Stimulated activated naive CD8-positive, alpha-beta T cell treated with anti-CD3 and anti-CD28 coated beads, Interleukin-15, amount 100 ng/mL, for 72 hours (primary cell): ENCODE measurements around the gene ERBB3.
"Not testable (repeated sequence)": the region's sequence is repeated elsewhere in the genome, so short reads cannot be mapped to it uniquely, and the experiment has no call there.

Experiments used
- ATAC-seq: fragments of 150-1000 bp; cut with Tn5 transposase; 2 replicates; pipeline ENCODE4 v1.10.0; 2021; ENCODE audit warnings: mild to moderate bottlenecking, moderate library complexity
- DNase-seq, 2 donors: peaks; one replicate each; pipeline ENCODE4 v3.0.0; 2021 to 2022
- H3K27ac Mint-ChIP-seq, 2 donors: one replicate each; pipeline ENCODE4 v1.8.0; 2022; ENCODE audit warnings: mild to moderate bottlenecking in 2 of 2, mixed read lengths in 2 of 2, moderate library complexity in 2 of 2
- H3K27me3 Mint-ChIP-seq: one replicate; pipeline ENCODE4 v1.8.0; 2022; ENCODE audit warnings: mixed read lengths
- H3K4me1 Mint-ChIP-seq: one replicate; pipeline ENCODE4 v1.8.0; 2022; ENCODE audit warnings: mild to moderate bottlenecking, mixed read lengths
- H3K4me3 Mint-ChIP-seq, 2 donors: one replicate each; pipeline ENCODE4 v1.8.0; 2022; ENCODE audit warnings: mild to moderate bottlenecking in 2 of 2, mixed read lengths in 2 of 2, moderate library complexity in 1 of 2
- H3K9me3 Mint-ChIP-seq, 2 donors: one replicate each; pipeline ENCODE4 v1.8.0; 2022; ENCODE audit warnings: mixed read lengths in 2 of 2

Gene ERBB3

DNA sequence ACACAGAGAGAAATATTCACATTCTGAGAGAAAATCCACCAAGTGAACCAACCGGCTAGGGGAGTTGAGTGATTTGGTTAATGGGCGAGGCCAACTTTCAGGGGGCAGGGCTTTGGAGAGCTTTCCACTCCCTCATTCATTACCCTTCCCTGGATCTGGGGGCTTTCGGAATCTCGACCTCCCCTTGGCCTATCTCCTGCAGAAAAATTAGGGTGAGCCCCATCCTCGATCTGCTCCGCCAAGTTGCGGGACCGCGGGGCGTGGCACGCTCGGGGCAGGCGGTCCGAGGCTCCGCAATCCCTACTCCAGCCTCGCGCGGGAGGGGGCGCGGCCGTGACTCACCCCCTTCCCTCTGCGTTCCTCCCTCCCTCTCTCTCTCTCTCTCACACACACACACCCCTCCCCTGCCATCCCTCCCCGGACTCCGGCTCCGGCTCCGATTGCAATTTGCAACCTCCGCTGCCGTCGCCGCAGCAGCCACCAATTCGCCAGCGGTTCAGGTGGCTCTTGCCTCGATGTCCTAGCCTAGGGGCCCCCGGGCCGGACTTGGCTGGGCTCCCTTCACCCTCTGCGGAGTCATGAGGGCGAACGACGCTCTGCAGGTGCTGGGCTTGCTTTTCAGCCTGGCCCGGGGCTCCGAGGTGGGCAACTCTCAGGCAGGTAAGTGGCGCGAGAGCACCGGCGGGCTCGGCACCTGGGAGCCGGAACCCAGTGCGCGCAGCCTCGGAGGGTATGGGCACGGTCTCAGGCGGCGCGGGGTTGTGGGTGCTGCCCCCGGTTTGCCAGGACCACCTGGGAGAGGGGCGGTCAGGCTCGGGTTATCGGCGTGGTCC lies at the start of gene ERBB3:
TSS of gene ERBB3 (plus strand) at position 443 of the 833 bp plus-strand sequence. CDS start at position 579, 136 bp downstream.
- peak within 1 kb of the TSS; percentile 85 to 91 for H3K4me3 Mint-ChIP-seq
- ATAC-seq (peak; percentile 82), DNase-seq (peak; percentile 45 to 61)
- no peaks in the 10 kb centered on the region for H3K9me3 Mint-ChIP-seq
- peaks cover 26% of the 10 kb centered on the region for H3K4me1 Mint-ChIP-seq
- H3K27me3 Mint-ChIP-seq = peaks cover 25% of the 10 kb centered on the region
- no peak within 1 kb of the TSS for H3K27ac Mint-ChIP-seq

DNA sequence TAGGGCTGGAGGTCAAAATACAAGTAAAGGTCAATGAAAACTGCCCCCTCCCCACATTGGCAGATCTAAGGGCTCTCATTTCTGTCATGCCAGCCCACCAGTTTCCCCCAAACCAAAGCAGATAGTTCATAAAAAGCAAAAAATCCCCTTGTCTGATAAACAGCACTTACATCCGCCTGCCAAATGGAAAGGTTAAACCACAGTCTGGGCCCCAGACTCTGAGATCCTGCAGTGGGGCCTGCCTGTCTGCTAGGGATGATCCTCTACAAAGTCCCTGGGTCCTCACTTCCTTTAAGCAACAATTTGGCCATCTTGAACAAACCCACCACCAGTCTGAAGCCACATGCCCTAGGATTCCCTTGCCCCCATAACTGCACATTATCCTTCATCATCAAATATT lies 48.0 kb upstream of the ERBB3 start:
- peaks cover 99% of the 10 kb centered on the region for H3K4me1 Mint-ChIP-seq
- ATAC-seq (peak; percentile 56), DNase-seq (peak; percentile 38 to 48)
- no peaks in the 10 kb centered on the region for H3K9me3 Mint-ChIP-seq
- peak overlapping the region; percentile 69 to 72 for H3K4me3 Mint-ChIP-seq
- no peaks in the 10 kb centered on the region for H3K27me3 Mint-ChIP-seq
- H3K27ac Mint-ChIP-seq = peak overlapping the region; percentile 30 to 70

DNA sequence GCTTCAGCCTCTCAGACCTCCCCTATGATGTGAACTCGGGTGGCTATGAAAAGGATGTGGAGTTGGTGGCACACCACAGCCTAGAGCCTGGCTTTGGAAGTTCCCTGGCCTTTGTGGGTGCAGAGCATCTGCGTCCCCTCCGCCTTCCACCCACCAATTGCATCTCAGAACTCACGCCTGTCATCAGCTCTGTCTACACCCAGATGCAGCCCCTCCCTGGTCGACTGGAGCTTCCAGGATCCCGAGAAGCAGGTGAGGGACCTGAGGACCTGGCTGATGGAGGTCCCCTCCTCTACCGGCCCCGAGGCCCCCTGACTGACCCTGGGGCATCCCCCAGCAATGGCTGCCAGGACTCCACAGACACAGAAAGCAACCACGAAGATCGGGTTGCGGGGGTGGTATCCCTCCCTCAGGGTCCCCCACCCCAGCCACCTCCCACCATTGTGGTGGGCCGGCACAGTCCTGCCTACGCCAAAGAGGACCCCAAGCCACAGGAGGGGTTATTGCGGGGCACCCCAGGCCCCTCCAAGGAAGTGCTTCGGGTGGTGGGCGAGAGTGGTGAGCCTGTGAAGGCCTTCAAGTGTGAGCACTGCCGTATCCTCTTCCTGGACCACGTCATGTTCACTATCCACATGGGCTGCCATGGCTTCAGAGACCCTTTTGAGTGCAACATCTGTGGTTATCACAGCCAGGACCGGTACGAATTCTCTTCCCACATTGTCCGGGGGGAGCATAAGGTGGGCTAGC lies 45.2 kb upstream of the ERBB3 start:
- peak; percentile 89 for ATAC-seq
- Mint-ChIP-seq H3K27me3 (no peaks in the 10 kb centered on the region), H3K4me3 (peak overlapping the region; percentile 71 to 75), H3K9me3 (no peaks in the 10 kb centered on the region), H3K27ac (peak overlapping the region; percentile 79 to 92), H3K4me1 (peaks cover 99% of the 10 kb centered on the region)
- DNase-seq = peak; percentile 67 to 84

DNA sequence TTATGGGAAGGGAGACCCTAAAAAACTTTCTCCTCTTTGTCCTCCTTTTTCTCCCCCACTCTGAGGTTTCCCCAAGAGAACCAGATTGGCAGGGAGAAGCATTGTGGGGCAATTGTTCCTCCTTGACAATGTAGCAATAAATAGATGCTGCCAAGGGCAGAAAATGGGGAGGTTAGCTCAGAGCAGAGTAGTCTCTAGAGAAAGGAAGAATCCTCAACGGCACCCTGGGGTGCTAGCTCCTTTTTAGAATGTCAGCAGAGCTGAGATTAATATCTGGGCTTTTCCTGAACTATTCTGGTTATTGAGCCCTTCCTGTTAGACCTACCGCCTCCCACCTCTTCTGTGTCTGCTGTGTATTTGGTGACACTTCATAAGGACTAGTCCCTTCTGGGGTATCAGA lies 42.8 kb upstream of the ERBB3 start:
- H3K4me1 Mint-ChIP-seq = peaks cover 93% of the 10 kb centered on the region
- H3K27me3 Mint-ChIP-seq = no peaks in the 10 kb centered on the region
- DNase-seq = no peak
- peak overlapping the region; percentile 75 to 78 for H3K4me3 Mint-ChIP-seq
- ATAC-seq = no peak
- peak overlapping the region in 1 of 2 donors; percentile 96 for H3K27ac Mint-ChIP-seq
- H3K9me3 Mint-ChIP-seq = no peaks in the 10 kb centered on the region

DNA sequence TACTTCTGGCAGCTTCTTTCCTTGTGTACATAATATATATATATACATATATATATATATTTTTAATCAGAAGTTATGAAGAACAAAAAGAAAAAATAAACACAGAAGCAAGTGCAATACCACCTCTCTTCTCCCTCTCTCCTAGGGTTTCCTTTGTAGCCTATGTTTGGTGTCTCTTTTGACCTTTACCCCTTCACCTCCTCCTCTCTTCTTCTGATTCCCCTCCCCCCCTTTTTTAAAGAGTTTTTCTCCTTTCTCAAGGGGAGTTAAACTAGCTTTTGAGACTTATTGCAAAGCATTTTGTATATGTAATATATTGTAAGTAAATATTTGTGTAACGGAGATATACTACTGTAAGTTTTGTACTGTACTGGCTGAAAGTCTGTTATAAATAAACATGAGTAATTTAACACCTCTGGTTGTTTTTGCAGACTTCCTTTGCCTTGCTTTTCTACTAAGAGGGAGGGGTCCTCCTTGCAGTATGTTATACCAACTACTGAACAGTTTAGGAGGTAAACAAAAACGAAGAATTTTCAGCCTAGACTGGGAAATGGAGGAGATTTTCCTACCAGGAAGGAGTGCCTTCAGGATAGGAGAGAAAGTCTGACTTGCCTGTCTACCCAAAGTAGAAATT lies 41.8 kb upstream of the ERBB3 start:
- Mint-ChIP-seq H3K4me1 (peaks cover 90% of the 10 kb centered on the region), H3K9me3 (no peaks in the 10 kb centered on the region), H3K27me3 (no peaks in the 10 kb centered on the region), H3K4me3 (peak overlapping the region; percentile 60 to 63), H3K27ac (peak overlapping the region in 1 of 2 donors; percentile 21)
- ATAC-seq = no peak
- no peak for DNase-seq

DNA sequence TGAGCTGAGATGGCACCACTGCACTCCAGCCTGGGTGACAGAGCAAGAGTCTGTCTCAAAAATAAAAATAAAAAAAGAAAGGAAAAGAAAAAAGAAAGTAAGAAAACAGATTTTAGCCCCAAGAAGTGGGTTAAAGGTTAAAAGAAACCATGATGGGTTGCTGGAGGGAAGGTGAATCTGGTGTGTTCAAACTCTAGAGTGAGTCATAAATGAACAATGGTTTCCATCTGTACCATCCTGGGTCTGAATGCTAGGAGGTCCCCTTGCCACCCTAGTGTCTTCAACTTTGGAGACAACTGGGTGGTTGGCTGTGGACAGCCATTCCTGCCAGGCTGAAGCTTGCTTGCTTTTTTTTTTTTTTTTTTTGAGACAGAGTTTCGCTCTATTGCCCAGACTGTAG lies 39.8 kb upstream of the ERBB3 start:
- Mint-ChIP-seq H3K9me3 (no peaks in the 10 kb centered on the region), H3K4me1 (peaks cover 84% of the 10 kb centered on the region), H3K27ac (peak overlapping the region; percentile 86 to 95), H3K4me3 (peak overlapping the region; percentile 93 to 100), H3K27me3 (no peaks in the 10 kb centered on the region)
- ATAC-seq = peak; percentile 47
- peak; percentile 16 to 40 for DNase-seq

DNA sequence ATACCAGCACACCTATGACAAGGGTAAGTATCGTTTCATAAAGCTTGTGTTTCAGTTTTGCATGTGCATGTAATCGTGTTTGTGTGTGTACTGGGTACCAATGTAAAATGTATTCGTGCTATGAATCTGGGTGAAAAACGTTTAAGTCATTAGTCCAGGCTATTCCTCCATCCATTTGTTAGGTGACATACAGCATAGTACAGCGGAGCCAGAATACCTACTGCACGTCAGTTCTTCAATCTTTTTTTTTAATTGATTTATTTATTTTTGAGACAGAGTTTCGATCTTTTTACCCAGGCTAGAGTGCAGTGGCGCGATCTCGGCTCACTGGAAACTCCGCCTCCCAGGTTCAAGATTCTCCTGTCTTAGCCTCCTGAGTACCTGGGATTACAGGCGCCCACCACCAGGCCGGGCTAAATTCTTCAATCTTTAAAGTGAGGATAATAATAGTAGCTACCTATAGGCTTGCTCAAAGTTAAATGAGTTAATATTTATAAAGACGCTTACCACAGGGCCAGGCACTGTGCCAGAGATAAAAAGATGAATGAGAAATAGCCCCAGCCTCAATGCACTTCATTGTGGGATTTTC lies 38.9 kb upstream of the ERBB3 start:
- Mint-ChIP-seq H3K4me1 (peaks cover 81% of the 10 kb centered on the region), H3K9me3 (no peaks in the 10 kb centered on the region), H3K27ac (peak overlapping the region; percentile 94 to 95), H3K27me3 (no peaks in the 10 kb centered on the region), H3K4me3 (peak overlapping the region; percentile 93 to 100)
- DNase-seq (no peak), ATAC-seq (peak; percentile 8)

DNA sequence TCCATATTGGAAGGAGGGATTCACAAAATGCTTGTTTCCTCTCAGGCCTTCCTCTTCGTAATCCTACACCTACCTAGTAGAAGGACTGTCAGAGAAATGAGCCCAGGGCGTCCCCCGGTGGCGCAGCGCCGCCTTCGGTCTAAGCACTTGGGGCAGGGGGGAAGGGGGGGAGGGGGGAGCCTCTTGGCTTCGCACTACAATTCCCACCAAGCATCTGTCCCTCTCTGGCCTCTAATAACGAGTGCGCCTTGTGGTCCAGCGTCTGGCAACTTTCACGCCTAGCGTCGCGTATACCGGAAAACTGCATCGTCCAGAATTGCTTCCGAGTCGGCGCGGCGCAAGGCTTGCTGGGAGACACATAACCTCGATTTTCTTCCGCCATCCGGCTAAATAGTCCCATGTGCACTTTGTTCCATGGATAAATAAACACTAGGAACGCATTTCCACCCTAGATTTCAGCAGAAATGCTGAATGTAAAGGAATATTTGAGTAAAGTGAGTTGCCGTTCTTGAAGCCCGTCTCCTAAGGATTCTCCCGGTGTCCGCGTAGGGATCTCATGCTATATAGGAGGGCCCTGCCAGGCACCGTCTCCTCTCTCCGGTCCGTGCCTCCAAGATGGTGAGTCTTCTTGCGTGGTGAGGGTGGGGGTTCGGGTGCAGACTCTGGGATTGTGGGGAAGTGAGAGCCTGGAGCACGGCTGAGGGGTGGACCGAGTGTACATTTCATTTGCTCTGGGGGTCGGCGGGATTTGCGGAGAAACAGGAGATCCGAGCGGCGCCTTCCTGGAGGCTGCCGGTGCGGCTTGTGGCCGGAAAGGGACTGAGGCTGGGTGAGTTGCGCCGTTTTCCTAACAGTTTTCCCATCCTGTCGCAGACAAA lies 38.2 kb upstream of the ERBB3 start, which contains the start of gene RPS26:
TSS of gene RPS26 (plus strand) at position 367 of the 878 bp plus-strand sequence. CDS start at position 616, 249 bp downstream.
- peak within 1 kb of the TSS; percentile 98 to 99 for H3K27ac Mint-ChIP-seq
- H3K4me3 Mint-ChIP-seq = peak within 1 kb of the TSS; percentile 93 to 100
- H3K4me1 Mint-ChIP-seq = peaks cover 81% of the 10 kb centered on the region
- ATAC-seq (peak; percentile 94), DNase-seq (peak; percentile 92 to 96)
- no peaks in the 10 kb centered on the region for H3K27me3 Mint-ChIP-seq
- no peaks in the 10 kb centered on the region for H3K9me3 Mint-ChIP-seq

DNA sequence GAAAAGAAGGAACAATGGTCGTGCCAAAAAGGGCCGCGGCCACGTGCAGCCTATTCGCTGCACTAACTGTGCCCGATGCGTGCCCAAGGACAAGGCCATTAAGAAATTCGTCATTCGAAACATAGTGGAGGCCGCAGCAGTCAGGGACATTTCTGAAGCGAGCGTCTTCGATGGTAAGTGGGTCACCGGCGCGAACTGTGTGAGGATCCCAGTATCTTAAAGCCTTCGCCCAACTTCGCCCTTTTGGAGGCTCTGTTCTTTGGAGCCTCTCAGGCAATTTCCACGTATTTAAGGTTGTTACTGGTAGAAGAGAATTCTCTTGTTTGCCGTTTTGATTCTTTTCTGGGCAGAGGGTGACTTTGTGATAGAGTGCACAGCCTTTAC lies 37.5 kb upstream of the ERBB3 start:
- H3K9me3 Mint-ChIP-seq, ATAC-seq, DNase-seq, H3K27me3 Mint-ChIP-seq: not testable (repeated sequence)
- Mint-ChIP-seq H3K27ac (peak overlapping the region; percentile 98 to 99), H3K4me1 (peaks cover 81% of the 10 kb centered on the region), H3K4me3 (peak overlapping the region; percentile 93 to 100)

DNA sequence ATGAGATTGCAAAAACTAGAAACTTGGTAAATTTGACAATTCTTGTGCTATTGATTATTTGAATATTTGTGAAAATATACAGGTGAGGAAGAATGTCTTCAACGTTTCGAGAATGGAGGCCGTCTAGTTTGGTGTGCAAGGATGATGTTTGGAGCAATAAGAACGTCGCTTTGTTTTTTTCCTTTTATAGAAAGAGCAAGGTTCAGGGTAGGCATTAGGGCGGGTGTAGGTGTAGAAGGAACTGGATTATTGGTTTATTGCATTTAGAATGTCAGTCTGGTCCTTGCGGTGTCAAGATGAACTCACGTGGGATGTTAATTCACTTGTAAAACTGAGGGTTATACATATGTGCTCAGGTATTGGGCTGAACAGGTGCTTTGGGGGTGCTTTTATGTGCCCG lies 37.1 kb upstream of the ERBB3 start:
- no peaks in the 10 kb centered on the region for H3K27me3 Mint-ChIP-seq
- H3K4me1 Mint-ChIP-seq = peaks cover 78% of the 10 kb centered on the region
- H3K27ac Mint-ChIP-seq = peak overlapping the region; percentile 98 to 99
- no peaks in the 10 kb centered on the region for H3K9me3 Mint-ChIP-seq
- DNase-seq (no peak), ATAC-seq (no peak)
- H3K4me3 Mint-ChIP-seq = peak overlapping the region; percentile 93 to 100

DNA sequence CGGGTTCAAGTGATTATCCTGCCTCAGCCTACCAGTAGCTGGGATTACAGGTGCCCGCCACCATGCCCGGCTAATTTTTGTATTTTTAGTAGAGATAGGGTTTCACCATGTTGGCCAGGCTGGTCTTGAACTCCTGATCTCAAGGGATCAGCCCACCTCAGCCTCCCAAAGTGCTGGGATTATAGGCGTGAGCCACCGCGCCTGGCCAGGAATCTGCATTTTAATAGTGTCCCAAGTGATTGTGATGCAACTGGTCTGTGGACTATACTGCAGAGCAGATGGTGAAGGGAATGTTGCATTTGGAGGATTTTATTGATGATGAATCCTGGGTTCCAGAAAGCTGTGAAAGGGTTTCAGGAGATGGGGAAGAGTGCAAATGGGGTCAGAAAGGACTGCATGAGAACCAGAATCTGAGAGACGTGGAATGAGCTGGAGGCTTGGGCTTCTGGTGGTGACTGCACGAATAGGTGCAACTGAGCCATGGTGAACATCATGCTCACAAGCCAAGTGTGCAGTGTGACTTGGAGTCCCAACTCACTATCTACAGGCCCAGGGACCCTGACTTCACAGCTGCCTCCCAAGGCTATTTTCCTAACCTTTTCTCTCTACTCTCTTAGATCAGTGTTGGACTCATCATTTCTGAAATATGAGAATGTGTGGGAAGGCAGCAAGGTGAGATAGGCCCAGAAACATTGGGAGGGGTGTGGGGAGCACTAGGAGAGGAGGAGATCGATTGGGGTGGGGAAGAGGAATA lies 33.8 kb upstream of the ERBB3 start:
- H3K9me3 Mint-ChIP-seq = no peaks in the 10 kb centered on the region
- peaks cover 44% of the 10 kb centered on the region for H3K4me1 Mint-ChIP-seq
- no peaks in the 10 kb centered on the region for H3K27me3 Mint-ChIP-seq
- no peak for ATAC-seq
- peak overlapping the region in 1 of 2 donors; percentile 1 for H3K4me3 Mint-ChIP-seq
- peak overlapping the region in 1 of 2 donors; percentile 78 for H3K27ac Mint-ChIP-seq
- no peak for DNase-seq

DNA sequence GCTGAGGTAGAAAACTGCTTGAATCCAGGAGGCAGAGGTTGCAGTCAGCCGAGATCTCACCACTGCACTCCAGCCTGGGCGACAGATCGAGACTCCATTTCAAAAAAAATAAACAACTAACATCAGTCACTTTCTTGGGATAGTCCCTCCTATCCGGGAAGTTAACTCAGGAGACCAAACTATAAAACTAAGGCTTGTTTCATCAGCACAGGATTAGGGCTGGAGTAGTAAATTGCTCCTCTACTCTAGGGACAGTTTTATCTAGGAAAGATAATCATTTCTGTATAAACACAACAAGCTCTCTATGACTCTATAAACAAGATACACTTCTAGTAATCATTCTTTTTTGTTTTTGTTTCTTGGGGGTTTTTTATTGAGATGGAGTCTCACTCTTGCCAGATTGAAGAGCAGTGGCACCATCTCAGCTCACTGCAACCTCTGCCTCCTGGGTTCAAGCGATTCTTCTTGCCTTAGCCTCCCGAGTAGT lies 26.5 kb upstream of the ERBB3 start:
- Mint-ChIP-seq H3K4me1 (peaks cover 7% of the 10 kb centered on the region), H3K27me3 (no peaks in the 10 kb centered on the region), H3K27ac (no peak overlapping the region), H3K4me3 (no peak overlapping the region), H3K9me3 (no peaks in the 10 kb centered on the region)
- no peak for ATAC-seq
- no peak for DNase-seq

DNA sequence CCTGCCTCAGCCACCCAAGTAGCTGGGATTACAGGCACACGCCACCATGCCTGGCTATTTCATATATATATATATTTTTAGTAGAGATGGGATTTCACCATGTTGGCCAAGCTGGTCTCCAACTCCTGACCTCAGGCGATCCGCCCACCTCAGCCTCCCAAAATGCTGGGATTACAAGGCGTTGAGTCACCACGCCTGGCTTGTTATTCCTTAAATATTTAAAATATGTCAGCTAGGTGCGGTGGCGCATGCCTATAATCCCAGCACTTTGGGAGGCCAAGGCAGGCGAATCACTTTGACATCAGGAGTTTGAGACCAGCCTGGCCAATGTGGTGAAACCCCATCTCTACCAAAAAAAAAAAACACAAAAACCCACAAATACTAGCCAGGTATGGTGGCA lies 20.0 kb upstream of the ERBB3 start:
- not testable (repeated sequence) for H3K27ac Mint-ChIP-seq, H3K9me3 Mint-ChIP-seq, H3K27me3 Mint-ChIP-seq, DNase-seq, H3K4me1 Mint-ChIP-seq, ATAC-seq, H3K4me3 Mint-ChIP-seq

DNA sequence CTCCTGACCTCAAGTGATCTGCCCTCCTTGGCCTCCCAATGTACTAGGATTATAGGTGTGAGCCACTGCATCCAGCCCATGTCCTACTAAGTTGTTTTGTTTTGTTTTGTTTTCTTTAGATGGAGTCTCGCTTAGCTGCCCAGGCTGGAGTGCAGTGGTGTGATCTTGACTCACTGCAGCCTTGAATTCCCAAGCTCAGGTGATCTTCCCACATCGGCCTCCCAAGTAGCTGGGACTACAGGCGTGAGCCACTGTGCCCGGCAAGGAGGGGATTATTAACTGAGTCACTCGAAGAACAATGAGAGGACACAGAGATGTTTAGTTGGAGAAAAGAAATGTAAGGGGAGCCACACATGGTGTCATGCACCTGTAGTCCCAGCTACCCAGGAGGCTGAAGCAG lies 18.0 kb upstream of the ERBB3 start:
- H3K27ac Mint-ChIP-seq = peak overlapping the region in 1 of 2 donors; percentile 81
- no peaks in the 10 kb centered on the region for H3K9me3 Mint-ChIP-seq
- H3K27me3 Mint-ChIP-seq = no peaks in the 10 kb centered on the region
- DNase-seq (no peak), ATAC-seq (no peak)
- no peak overlapping the region for H3K4me3 Mint-ChIP-seq
- peaks cover 3% of the 10 kb centered on the region for H3K4me1 Mint-ChIP-seq
